Frontal cortex (tissue), 4 donors: ENCODE results near the gene ARHGAP24. TPM values are rescaled to one million over a fixed set of nuclear protein-coding genes. Genes with fewer than 3 reads are reported as not detected.

Experiments
- DNase-seq, 2 donors: peaks; one replicate each; pipeline ENCODE4 v3.0.0; 2012; ENCODE audit warnings: low spot score in 2 of 2
- FAIRE-seq: peaks from 2 replicates; lab custom pipeline; 2012; peaks lifted over from hg19 to GRCh38; lab: Jason Lieb, UNC
- total RNA-seq: library from RNA; depleted of rRNA; stranded (reverse); fragments of >200 nt; gene quantifications from one replicate; pipeline ENCODE4 v1.2.3, GENCODE V29; 2014
- donor health status: control.
- donor health status: control.
- donor health status: control.

ARHGAP24 gene
- total RNA-seq, 1 donor from 2014 or later: 1.6 TPM

GRCh38 chr4:85676850-85677590 lies 202.1 kb downstream of the ARHGAP24 start:
- DNase-seq (no peak), FAIRE-seq (no peak)

- DNase-seq: no peak
- FAIRE-seq: peak; percentile 3
Measured at GRCh38 chr4:85681221-85681657, 206.3 kb downstream of the ARHGAP24 start.

- no peak for FAIRE-seq
- no peak for DNase-seq
Measured at GRCh38 chr4:85681921-85682320, 207.0 kb downstream of the ARHGAP24 start.

- DNase-seq (no peak), FAIRE-seq (no peak)
Measured at GRCh38 chr4:85682391-85682790, 207.4 kb downstream of the ARHGAP24 start.

GRCh38 chr4:85684676-85685075 lies 209.7 kb downstream of the ARHGAP24 start:
- DNase-seq (no peak), FAIRE-seq (no peak)

GRCh38 chr4:85686398-85686797 lies 211.4 kb downstream of the ARHGAP24 start:
- FAIRE-seq: no peak

GRCh38 chr4:85688055-85688740 lies 213.2 kb downstream of the ARHGAP24 start:
- DNase-seq: no peak
- no peak for FAIRE-seq

More at GRCh38 chr4:85686398-85686797, 211.4 kb downstream of the ARHGAP24 start:
- DNase-seq: no peak

GRCh38 chr4:85696661-85697060 lies 221.7 kb downstream of the ARHGAP24 start:
- FAIRE-seq (no peak), DNase-seq (no peak)

- FAIRE-seq (no peak), DNase-seq (no peak)
Measured at GRCh38 chr4:85697854-85698253, 222.9 kb downstream of the ARHGAP24 start.

- DNase-seq: no peak
- no peak for FAIRE-seq
Measured at GRCh38 chr4:85700362-85700761, 225.4 kb downstream of the ARHGAP24 start.

- FAIRE-seq (no peak), DNase-seq (no peak)
Measured at GRCh38 chr4:85701861-85702321, 226.9 kb downstream of the ARHGAP24 start.

GRCh38 chr4:85703096-85703495 lies 228.1 kb downstream of the ARHGAP24 start:
- DNase-seq (no peak), FAIRE-seq (no peak)

- FAIRE-seq: no peak
- DNase-seq: no peak
Measured at GRCh38 chr4:85707611-85708010, 232.7 kb downstream of the ARHGAP24 start.

GRCh38 chr4:85708468-85708867 lies 233.5 kb downstream of the ARHGAP24 start:
- FAIRE-seq (no peak), DNase-seq (no peak)

GRCh38 chr4:85713005-85713404 lies 238.1 kb downstream of the ARHGAP24 start:
- no peak for FAIRE-seq
- DNase-seq: no peak

GRCh38 chr4:85715991-85716737 lies 241.2 kb downstream of the ARHGAP24 start:
- DNase-seq: no peak
- no peak for FAIRE-seq

- DNase-seq: no peak
- no peak for FAIRE-seq
Measured at GRCh38 chr4:85717351-85717750, 242.4 kb downstream of the ARHGAP24 start.

GRCh38 chr4:85717847-85718246 lies 242.9 kb downstream of the ARHGAP24 start:
- DNase-seq (no peak), FAIRE-seq (no peak)

- DNase-seq: no peak
- no peak for FAIRE-seq
Measured at GRCh38 chr4:85720735-85721134, 245.8 kb downstream of the ARHGAP24 start.

- FAIRE-seq (no peak), DNase-seq (no peak)
Measured at GRCh38 chr4:85722401-85722800, 247.5 kb downstream of the ARHGAP24 start.

GRCh38 chr4:85722807-85723206 lies 247.9 kb downstream of the ARHGAP24 start:
- no peak for DNase-seq
- no peak for FAIRE-seq
